Activated naive CD8-positive, alpha-beta T cell (primary cell): Measurements from ENCODE around the gene FAM47E.
"Not testable (repeated sequence)": the region's sequence is repeated elsewhere in the genome, so short reads cannot be mapped to it uniquely, and the experiment has no call there.

Experiments
- H3K27ac Mint-ChIP-seq: one replicate; pipeline ENCODE4 v1.8.0; 2021; ENCODE audit warnings: mixed read lengths
- H3K27me3 Mint-ChIP-seq: one replicate; pipeline ENCODE4 v1.8.0; 2021; ENCODE audit warnings: mixed read lengths
- H3K36me3 Mint-ChIP-seq: one replicate; pipeline ENCODE4 v1.8.0; 2021; ENCODE audit warnings: mixed read lengths
- H3K4me1 Mint-ChIP-seq: one replicate; pipeline ENCODE4 v1.8.0; 2021; ENCODE audit warnings: low read depth, mixed read lengths
- H3K4me3 Mint-ChIP-seq: one replicate; pipeline ENCODE4 v1.8.0; 2021; ENCODE audit warnings: mild to moderate bottlenecking, mixed read lengths
- H3K9me3 Mint-ChIP-seq: one replicate; pipeline ENCODE4 v1.8.0; 2021; ENCODE audit warnings: low read depth, mixed read lengths

The FAM47E gene

DNA sequence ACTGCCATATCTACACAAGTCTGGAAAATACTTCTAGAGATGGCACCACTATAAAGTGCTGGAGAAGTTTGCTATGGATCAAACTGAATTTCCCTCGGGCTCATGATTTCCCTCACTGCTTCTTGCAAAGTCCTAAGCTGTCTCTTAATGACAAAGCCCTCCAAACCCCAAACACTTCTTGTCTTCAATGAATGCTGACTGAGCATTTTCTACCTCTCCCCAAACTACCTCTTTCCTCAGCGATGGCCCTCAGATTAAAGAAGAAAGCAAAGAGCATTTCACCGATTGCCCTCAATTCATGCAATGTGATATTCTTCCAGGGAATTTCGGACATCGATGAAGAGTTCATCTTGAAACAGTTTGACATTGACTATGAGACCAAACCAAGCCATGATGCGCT is 19.7 kb downstream of the FAM47E start:
- H3K4me1 Mint-ChIP-seq = no peaks in the 10 kb centered on the region
- H3K27me3 Mint-ChIP-seq = peaks cover 2% of the 10 kb centered on the region
- H3K27ac Mint-ChIP-seq = no peak overlapping the region
- no peaks in the 10 kb centered on the region for H3K36me3 Mint-ChIP-seq
- no peak overlapping the region for H3K4me3 Mint-ChIP-seq
- no peaks in the 10 kb centered on the region for H3K9me3 Mint-ChIP-seq

DNA sequence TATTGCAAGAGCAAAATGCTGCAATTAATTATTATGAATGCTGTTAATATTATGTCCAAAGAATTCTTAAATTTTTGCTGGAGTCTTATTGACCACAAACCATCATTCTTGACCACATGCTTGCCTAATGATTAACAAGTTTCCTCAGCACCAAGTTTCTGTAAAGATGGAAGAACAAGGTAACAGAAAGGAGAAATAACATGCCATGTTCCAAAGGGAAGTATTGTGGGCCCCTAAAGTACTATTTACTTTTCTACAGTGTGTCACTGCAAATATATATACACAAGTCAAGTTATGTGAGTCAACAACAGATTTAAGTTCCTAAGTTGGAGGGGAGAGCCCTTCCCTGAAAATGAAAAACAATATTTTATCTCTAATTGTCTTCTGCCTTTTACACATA is 20.6 kb downstream of the FAM47E start:
- Mint-ChIP-seq H3K36me3 (no peaks in the 10 kb centered on the region), H3K9me3 (no peaks in the 10 kb centered on the region), H3K27me3 (peaks cover 2% of the 10 kb centered on the region), H3K27ac (no peak overlapping the region), H3K4me1 (no peaks in the 10 kb centered on the region), H3K4me3 (no peak overlapping the region)

DNA sequence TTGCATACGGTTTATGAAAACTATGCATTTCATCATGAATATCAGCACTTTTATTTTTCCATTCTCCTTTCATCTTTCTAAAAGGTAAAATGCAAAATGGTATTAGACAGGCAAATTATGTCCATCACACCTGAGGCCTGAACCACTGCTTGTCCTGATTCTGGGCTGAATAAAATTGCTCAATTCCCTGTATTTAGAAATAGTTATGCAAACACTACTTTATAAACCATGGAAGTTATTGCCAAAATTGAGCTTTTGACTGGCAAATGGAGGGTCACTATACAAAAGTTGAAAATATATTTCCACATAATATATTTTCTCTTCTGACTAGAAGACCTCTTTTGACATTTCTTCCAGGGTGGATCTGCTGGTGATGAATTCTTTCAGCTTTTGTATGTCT is 21.1 kb downstream of the FAM47E start:
- Mint-ChIP-seq H3K4me3 (no peak overlapping the region), H3K9me3 (no peaks in the 10 kb centered on the region), H3K36me3 (no peaks in the 10 kb centered on the region), H3K27ac (no peak overlapping the region), H3K4me1 (no peaks in the 10 kb centered on the region), H3K27me3 (peaks cover 2% of the 10 kb centered on the region)

DNA sequence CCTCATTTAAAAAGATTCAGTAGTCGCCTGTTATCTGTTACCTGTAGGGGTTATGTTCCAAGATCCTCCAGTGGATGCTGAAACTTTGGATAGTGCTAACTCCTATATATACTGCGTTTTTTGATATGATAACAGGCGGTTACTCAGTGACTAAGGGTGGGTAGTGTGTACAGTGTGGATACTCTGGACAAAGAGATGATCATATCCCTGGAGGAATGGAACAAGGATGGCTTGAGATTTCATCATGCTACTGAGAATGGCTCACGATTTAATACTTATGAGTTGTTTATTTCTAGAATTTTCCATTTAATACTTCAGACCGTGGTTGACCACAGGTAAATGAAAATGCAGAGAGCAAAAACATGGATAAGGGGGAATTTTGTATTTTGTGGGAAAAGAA is 21.5 kb downstream of the FAM47E start:
- Mint-ChIP-seq H3K9me3 (no peaks in the 10 kb centered on the region), H3K36me3 (no peaks in the 10 kb centered on the region), H3K27me3 (peaks cover 2% of the 10 kb centered on the region), H3K4me3 (no peak overlapping the region), H3K4me1 (no peaks in the 10 kb centered on the region), H3K27ac (no peak overlapping the region)

DNA sequence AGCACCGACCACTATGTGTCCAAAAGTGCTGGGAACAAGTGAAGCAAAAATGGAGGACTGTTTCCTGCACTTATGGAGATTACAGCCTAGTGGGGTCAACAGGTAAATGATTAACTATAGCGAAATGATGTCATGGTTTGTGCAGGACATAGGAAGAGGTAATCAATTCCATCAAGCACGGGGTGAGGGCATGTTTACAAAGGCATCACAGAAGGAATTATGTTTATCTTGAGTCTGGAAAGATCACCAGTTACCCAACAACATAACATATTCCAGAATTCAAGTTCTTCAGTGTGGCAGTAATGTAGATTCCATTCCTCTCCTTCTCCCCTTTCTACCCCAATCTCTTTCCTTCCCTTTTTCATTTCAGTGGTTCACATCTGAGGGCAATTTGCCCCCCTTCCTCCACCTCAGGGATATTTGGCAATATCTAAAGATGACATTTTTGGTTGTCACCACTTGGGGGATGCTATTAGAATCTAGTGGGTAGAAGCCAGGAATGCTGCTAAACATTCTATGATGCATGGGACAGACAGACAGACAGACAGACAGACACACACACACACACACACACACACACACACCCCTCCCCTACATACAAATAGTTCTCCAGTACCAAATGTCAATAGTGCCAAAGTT is 24.1 kb downstream of the FAM47E start:
- Mint-ChIP-seq H3K27me3 (peaks cover 2% of the 10 kb centered on the region), H3K27ac (no peak overlapping the region), H3K9me3 (no peaks in the 10 kb centered on the region), H3K4me1 (no peaks in the 10 kb centered on the region), H3K36me3 (no peaks in the 10 kb centered on the region), H3K4me3 (no peak overlapping the region)

DNA sequence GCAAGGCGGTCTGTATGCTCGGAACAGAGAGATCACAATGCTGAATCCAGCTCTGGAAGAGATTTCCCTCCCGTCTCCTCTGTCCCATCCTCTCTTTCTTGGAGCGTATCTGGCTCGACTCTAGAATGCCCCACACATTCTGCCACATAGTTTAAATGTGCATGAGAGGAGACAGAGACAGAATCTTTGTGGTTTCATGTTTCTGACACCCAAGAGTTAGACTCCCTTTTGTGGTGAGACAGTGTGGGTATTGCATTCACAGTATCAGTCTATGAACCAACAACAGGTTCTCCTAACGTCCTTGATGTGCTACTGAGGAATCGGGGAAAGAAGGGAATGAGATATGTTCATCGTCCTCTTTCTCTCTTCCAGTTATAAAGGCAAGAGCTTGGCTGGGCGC is 25.3 kb downstream of the FAM47E start:
- Mint-ChIP-seq H3K36me3 (no peaks in the 10 kb centered on the region), H3K27ac (no peak overlapping the region), H3K4me1 (no peaks in the 10 kb centered on the region), H3K9me3 (no peaks in the 10 kb centered on the region), H3K4me3 (no peak overlapping the region), H3K27me3 (peaks cover 2% of the 10 kb centered on the region)

DNA sequence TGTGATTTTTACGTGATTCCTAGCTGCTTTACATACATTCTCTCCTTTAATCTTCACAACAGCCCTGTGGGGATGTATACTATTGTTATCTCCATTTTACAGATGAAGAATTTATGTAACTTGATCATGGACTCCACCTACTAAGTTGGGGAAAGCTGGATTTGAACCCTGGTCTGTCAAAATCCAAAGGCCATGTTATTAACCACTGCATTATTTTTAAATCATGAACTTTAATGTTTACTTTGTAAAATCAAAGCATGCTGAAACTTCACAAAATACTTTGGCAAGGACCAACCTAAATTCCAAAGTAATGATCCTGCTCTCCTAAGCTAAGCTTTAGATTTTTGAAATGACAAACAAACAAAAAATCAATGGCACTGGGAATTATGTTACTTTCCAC is 26.1 kb downstream of the FAM47E start:
- no peak overlapping the region for H3K27ac Mint-ChIP-seq
- H3K4me3 Mint-ChIP-seq = no peak overlapping the region
- H3K4me1 Mint-ChIP-seq = no peaks in the 10 kb centered on the region
- no peaks in the 10 kb centered on the region for H3K36me3 Mint-ChIP-seq
- peaks cover 2% of the 10 kb centered on the region for H3K27me3 Mint-ChIP-seq
- no peaks in the 10 kb centered on the region for H3K9me3 Mint-ChIP-seq

DNA sequence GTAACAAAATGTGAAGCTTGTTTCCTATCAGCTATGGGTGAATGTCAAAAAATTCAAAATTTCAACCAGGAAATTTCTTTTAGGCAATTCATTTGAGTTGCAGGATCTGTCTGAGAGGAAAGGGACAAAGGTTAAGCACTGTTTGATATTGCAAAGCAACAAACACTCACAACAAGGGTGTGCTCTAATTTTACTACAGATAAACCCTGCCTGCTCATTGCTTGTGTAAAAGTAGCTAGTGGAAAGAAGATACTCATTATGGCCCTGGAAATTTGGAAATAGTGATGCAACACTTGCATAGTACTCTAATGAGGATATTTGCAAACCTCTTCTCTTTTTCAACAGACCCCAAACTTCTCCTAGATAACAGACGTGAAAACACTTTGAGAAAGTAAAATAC is 27.1 kb downstream of the FAM47E start:
- Mint-ChIP-seq H3K27me3 (peaks cover 1% of the 10 kb centered on the region), H3K36me3 (no peaks in the 10 kb centered on the region), H3K4me3 (no peak overlapping the region)

DNA sequence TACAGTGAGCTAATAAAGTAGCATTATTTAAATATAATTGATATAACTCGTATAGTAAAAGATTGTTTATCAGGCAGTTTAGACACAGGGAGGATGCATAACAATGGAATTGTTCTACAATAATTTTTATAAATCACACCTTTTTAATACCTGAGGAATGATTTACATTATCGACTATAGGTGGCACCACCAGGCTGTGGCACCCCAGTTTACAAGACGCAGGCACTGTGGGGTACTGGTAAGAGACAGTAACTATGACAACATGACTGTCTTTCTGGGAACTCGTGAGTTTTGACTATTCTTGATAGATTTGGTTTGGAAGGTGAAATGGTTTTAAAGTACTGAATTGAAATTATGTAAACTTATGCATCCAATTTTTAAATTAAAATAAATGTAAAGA is 27.9 kb downstream of the FAM47E start:
- Mint-ChIP-seq H3K27ac (no peak overlapping the region), H3K36me3 (no peaks in the 10 kb centered on the region), H3K4me3 (no peak overlapping the region), H3K9me3 (no peaks in the 10 kb centered on the region), H3K27me3 (peaks cover 2% of the 10 kb centered on the region), H3K4me1 (no peaks in the 10 kb centered on the region)

More for the DNA sequence above, 27.1 kb downstream of the FAM47E start:
- H3K27ac Mint-ChIP-seq = no peak overlapping the region
- H3K4me1 Mint-ChIP-seq = no peaks in the 10 kb centered on the region
- no peaks in the 10 kb centered on the region for H3K9me3 Mint-ChIP-seq

DNA sequence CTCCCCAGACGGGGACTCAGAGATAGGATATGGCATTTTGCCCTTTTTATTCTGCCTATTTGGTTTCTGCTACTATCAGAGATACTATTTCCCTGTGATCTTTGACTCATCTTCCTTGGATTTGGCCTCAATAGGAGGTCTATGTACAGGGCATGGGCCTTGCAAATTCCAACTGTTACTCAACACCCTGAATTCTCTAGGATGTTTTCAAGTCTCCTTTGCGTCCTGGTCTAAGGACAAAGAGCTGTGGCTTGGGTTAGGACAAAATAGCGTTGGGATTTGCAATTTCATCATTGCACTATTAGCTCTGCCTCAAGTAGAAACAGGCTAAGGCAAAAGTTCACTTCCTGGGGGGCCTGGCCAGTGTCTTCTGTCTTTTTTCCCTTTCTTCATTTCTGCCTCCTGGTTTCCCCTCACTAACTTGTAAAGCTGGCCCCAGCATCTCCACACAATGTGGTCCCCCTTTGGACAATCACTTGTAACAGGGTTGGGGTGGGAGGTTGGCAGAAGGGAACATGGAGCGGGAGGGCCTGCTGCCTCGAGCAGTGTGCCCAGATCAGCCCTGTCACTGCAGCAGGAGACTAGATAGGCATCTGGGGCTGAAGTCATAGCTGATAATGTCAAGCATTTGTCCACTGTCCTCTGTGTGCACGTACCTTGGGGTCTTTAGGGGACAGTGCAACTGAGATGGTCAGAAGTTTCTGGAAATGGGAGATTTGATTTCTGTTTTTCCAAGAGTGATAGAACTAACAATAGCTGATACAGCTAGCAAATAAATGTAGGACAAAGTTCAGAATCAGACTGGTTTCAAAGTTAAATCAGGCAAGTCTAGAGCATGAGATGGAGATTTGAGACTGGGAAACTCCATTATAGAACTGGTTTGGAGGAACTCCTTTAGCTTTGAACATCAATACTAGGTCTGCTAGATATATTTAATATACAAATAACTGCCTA is 29.2 kb downstream of the FAM47E start:
- H3K4me1 Mint-ChIP-seq = no peaks in the 10 kb centered on the region
- H3K36me3 Mint-ChIP-seq = no peaks in the 10 kb centered on the region
- H3K27ac Mint-ChIP-seq = no peak overlapping the region
- no peak overlapping the region for H3K4me3 Mint-ChIP-seq
- no peaks in the 10 kb centered on the region for H3K9me3 Mint-ChIP-seq
- H3K27me3 Mint-ChIP-seq = peaks cover 2% of the 10 kb centered on the region

DNA sequence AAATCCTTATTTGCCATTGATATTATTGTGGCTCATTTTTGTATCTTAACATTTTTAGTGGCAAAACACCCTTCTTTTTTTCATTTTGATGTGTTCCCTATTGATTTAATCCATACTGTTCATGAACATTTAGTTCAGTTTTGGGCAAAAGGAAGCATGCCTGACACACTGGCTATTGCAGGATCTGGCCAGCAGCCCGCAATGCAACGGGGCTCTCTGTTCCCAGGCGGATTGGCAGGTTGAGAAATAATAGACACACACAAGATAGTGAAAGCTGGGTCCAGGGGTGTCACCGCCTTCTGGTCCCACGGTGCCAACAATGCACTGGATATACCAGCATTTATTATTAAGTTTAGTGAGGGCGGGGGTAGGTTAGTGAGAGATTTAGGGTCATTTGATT is 30.1 kb downstream of the FAM47E start:
- H3K4me1 Mint-ChIP-seq, H3K4me3 Mint-ChIP-seq, H3K9me3 Mint-ChIP-seq, H3K36me3 Mint-ChIP-seq, H3K27me3 Mint-ChIP-seq, H3K27ac Mint-ChIP-seq: not testable (repeated sequence)

DNA sequence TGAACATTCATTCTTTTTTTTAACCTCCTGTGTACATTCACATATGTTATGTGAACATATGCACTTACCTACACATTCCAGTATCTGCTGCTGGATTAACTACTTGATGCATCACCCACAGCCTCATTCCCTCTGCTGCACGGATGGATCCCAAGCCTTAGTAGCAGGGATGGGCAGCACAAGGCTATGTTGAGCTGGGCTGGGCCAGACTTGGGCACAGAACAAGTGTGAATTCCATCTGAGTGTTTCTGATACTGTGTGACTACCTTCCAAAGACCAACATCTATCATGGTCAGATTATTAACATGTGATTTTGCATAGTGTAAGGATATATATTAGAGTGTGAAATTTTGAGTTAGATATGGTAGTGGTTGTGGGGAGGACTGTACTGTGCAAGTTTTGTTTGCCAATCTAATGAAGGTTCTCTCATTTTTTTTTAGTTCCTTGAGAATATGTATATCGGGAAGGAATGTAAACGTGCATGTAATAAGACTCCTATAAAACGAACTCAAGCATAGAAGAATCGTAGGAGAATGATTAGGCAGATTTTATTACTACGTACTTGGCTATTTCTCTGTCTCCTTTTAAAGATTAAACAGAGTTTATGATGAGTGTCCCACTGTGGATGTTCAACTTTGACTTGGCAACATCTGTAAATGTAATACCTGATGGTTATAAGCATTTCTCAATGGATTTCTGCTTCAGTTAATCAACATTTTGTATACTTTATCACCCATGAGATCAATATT is 31.6 kb downstream of the FAM47E start:
- Mint-ChIP-seq H3K9me3 (no peaks in the 10 kb centered on the region), H3K4me1 (no peaks in the 10 kb centered on the region), H3K27me3 (peaks cover 2% of the 10 kb centered on the region), H3K27ac (no peak overlapping the region), H3K36me3 (no peaks in the 10 kb centered on the region), H3K4me3 (no peak overlapping the region)

DNA sequence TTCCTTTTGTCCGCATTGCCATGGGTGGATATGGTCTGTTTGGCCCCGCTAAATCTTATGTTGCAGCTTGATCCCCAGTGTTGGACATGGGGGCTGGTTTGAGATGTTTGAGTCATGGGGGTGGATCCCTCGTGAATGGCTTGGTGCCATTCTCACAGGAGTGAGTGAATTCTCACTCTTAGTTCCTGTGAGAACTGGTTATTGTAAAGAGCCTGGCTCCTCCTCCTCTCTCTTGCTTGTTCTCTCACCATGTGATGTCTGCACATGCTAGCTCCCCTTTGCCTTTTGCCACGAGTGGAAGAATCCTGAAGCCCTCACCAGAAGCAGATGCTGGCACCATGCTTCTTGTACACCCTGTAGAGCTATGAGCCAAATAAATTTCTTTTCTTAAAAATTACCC is 32.4 kb downstream of the FAM47E start:
- Mint-ChIP-seq H3K27me3 (peaks cover 2% of the 10 kb centered on the region), H3K9me3 (no peaks in the 10 kb centered on the region), H3K36me3 (no peaks in the 10 kb centered on the region), H3K4me1 (no peaks in the 10 kb centered on the region), H3K4me3 (no peak overlapping the region), H3K27ac (no peak overlapping the region)

DNA sequence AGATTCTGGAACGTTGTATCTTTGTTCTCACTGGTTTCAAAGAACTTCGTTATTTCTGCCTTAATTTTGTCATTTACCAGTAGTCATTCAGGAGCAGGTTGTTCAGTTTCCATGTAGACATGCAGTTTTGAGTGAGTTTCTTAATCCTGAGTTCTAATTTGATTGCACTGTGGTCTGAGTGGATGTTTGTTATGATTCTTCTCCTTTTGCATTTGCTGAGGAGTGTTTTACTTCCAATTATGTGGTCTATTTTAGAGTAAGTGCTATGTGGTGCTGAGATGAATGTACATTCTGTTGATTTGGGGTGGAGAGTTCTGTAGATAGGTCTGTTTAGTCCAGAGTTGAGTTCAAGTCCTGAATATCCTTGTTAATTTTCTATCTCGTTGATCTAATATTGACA is 36.3 kb downstream of the FAM47E start:
- H3K9me3 Mint-ChIP-seq, H3K4me1 Mint-ChIP-seq, H3K36me3 Mint-ChIP-seq, H3K27ac Mint-ChIP-seq, H3K27me3 Mint-ChIP-seq, H3K4me3 Mint-ChIP-seq: not testable (repeated sequence)

DNA sequence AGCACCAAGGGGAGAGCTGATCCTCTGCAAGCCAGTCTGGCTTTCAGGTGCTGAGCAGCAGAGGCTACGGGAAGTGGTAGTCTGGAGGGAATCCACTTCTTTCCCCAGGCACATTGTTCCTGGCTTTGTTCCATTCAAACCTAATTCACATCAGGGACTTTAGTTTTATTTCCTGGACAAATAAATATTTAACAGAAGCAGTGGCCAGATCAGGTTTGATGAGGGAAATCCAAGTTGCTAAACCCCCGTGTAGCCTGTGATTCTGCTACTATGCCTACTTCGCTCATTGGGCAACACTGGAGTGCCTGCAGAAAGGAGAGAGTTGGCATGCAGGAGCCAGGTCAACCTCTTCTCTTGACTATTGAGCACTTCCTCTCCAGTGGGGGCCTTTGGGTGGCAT is 41.2 kb downstream of the FAM47E start:
- H3K27me3 Mint-ChIP-seq = peaks cover 4% of the 10 kb centered on the region
- H3K4me3 Mint-ChIP-seq = no peak overlapping the region

More for the DNA sequence above, 41.2 kb downstream of the FAM47E start:
- peaks cover 12% of the 10 kb centered on the region for H3K9me3 Mint-ChIP-seq
- no peaks in the 10 kb centered on the region for H3K4me1 Mint-ChIP-seq
- peaks cover 10% of the 10 kb centered on the region for H3K36me3 Mint-ChIP-seq
- H3K27ac Mint-ChIP-seq = no peak overlapping the region
